Kidney epithelial cell (primary cell): ENCODE data around the gene SLC2A5. TPM values are rescaled to one million over a fixed set of nuclear protein-coding genes. Genes with fewer than 3 reads are reported as not detected.

Experiments
- DNase-seq: peaks from one replicate; pipeline ENCODE4 v3.0.0-alpha.2; 2010; ENCODE audit warnings: low read depth
- H3K27me3 ChIP-seq: 2 replicates; pipeline ENCODE4 v1.6.0; 2011; ENCODE audit warnings: low read length; ENCODE audit not compliant: control insufficient read depth, insufficient read depth
- H3K36me3 ChIP-seq: 2 replicates; pipeline ENCODE4 v1.5.1; 2011; ENCODE audit warnings: low read length; ENCODE audit not compliant: control insufficient read depth, insufficient read depth
- H3K4me3 ChIP-seq: 2 replicates; pipeline ENCODE4 v1.5.1; 2011; ENCODE audit warnings: low read depth, mild to moderate bottlenecking, control low read depth, low read length
- CTCF ChIP-seq: IDR thresholded peaks from 2 replicates; pipeline ENCODE4 v1.5.1; 2011; ENCODE audit warnings: mild to moderate bottlenecking, moderate library complexity, low read length, control low read depth, inconsistent platforms; ENCODE audit not compliant: insufficient read depth, poor library complexity, severe bottlenecking
- total RNA-seq: library from RNA; depleted of rRNA; stranded (reverse); fragments of >200 nt; gene quantifications from 2 replicates; pipeline ENCODE4 v1.2.3, GENCODE V29; 2015

SLC2A5 gene
- total RNA-seq, 1 donor from 2014 or later: not detected

- no peaks in the 10 kb centered on the region for H3K36me3 ChIP-seq
- no peaks in the 10 kb centered on the region for H3K27me3 ChIP-seq
- H3K4me3 ChIP-seq: no peak overlapping the region
- DNase-seq: no peak
- no peak for TF ChIP-seq CTCF
These were observed 6.6 kb downstream of the SLC2A5 start for GRCh38 chr1:9062846-9063245.

- no peak for DNase-seq
- H3K4me3 ChIP-seq: no peak overlapping the region
These were observed 7.4 kb downstream of the SLC2A5 start for GRCh38 chr1:9062021-9062471.

GRCh38 chr1:9061252-9061960 is 8.0 kb downstream of the SLC2A5 start:
- no peak for DNase-seq
- H3K27me3 ChIP-seq: no peaks in the 10 kb centered on the region
- H3K36me3 ChIP-seq: no peaks in the 10 kb centered on the region
- no peak overlapping the region for H3K4me3 ChIP-seq
- no peak for TF ChIP-seq CTCF

More at GRCh38 chr1:9062021-9062471, 7.4 kb downstream of the SLC2A5 start:
- Histone ChIP-seq H3K27me3 (no peaks in the 10 kb centered on the region), H3K36me3 (no peaks in the 10 kb centered on the region)
- no peak for TF ChIP-seq CTCF

GRCh38 chr1:9059891-9060744 is 9.3 kb downstream of the SLC2A5 start:
- Histone ChIP-seq H3K4me3 (no peak overlapping the region), H3K36me3 (no peaks in the 10 kb centered on the region), H3K27me3 (no peaks in the 10 kb centered on the region)
- TF ChIP-seq CTCF: no peak
- no peak for DNase-seq

- Histone ChIP-seq H3K27me3 (no peaks in the 10 kb centered on the region), H3K4me3 (no peak overlapping the region), H3K36me3 (no peaks in the 10 kb centered on the region)
- peak; percentile 33 for TF ChIP-seq CTCF
- DNase-seq: no peak
These were observed 11.0 kb downstream of the SLC2A5 start for GRCh38 chr1:9058465-9058864.
